Vagina (tissue), 2 donors: ENCODE data around the gene ARR3.

ENCODE experiments used
- POLR2A ChIP-seq, 2 donors: fragments of 450-650 bp; IDR thresholded peaks; one replicate each; pipeline ENCODE4 v1.6.1; 2017; ENCODE audit warnings: antibody characterized with exemption in 2 of 2, mild to moderate bottlenecking in 2 of 2, moderate library complexity in 2 of 2
- TF ChIP-seq, protein P1 (sequence below), 3 experiments: fragments of 450-650 bp in 2 of 3; fragments of 200-600 bp in 1 of 3; sonication (generic) in 1 of 3; IDR thresholded peaks; one replicate each; pipeline ENCODE4 v1.5.1; 2017 to 2019; ENCODE audit warnings: antibody characterized with exemption in 3 of 3, mild to moderate bottlenecking in 2 of 3, moderate library complexity in 2 of 3

DNA sequence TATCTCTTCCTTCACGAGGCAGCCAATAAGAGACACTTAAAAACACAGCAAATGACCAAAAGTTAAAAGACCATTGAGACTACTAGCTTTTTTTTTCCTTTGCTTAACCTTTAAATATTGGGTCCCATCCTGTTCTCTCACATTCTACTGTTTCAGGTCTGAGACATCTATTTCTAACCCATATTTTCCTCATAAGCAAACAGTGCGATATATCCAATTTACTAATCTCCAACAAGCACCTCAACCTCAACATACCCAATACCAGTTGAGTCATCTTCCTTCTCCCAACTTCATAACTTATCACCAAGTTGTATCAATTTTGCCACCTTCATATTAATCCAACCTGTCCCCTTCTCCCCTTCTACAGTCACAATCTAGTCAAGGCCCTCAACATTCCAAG is 26.6 kb upstream of the ARR3 start:
- TF ChIP-seq, protein P1, sequence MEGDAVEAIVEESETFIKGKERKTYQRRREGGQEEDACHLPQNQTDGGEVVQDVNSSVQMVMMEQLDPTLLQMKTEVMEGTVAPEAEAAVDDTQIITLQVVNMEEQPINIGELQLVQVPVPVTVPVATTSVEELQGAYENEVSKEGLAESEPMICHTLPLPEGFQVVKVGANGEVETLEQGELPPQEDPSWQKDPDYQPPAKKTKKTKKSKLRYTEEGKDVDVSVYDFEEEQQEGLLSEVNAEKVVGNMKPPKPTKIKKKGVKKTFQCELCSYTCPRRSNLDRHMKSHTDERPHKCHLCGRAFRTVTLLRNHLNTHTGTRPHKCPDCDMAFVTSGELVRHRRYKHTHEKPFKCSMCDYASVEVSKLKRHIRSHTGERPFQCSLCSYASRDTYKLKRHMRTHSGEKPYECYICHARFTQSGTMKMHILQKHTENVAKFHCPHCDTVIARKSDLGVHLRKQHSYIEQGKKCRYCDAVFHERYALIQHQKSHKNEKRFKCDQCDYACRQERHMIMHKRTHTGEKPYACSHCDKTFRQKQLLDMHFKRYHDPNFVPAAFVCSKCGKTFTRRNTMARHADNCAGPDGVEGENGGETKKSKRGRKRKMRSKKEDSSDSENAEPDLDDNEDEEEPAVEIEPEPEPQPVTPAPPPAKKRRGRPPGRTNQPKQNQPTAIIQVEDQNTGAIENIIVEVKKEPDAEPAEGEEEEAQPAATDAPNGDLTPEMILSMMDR (IDR thresholded peaks at IDR 0.05), result no peak
- no peak for TF ChIP-seq POLR2A (IDR thresholded peaks at IDR 0.05)
